Activated naive CD8-positive, alpha-beta T cell treated with anti-CD3 and anti-CD28 coated beads, Interleukin-2, amount 10 ng/mL, durations not matched to agents 7 days and 5 days (primary cell): ENCODE results near the gene PLEKHH3. TPM values are rescaled to one million over a fixed set of nuclear protein-coding genes. Genes with fewer than 3 reads are reported as not detected.

ENCODE experiments used
- ATAC-seq: fragments of 150-1000 bp; cut with Tn5 transposase; one replicate; pipeline ENCODE4 v1.10.0; 2021; ENCODE audit warnings: low read depth, moderate library complexity
- POLR2A ChIA-PET: fragments of 350-600 bp; sonication (Branson Sonifier 250); formaldehyde crosslinking; loops from one replicate; lab custom pipeline; 2021; ENCODE audit warnings: antibody characterized with exemption; lab: Charles Lee
- DNase-seq: peaks from one replicate; pipeline ENCODE4 v3.0.0; 2021
- H3K27ac Mint-ChIP-seq: one replicate; pipeline ENCODE4 v1.8.0; 2022; ENCODE audit warnings: mild to moderate bottlenecking, mixed read lengths
- H3K27me3 Mint-ChIP-seq: one replicate; pipeline ENCODE4 v1.8.0; 2022; ENCODE audit warnings: mild to moderate bottlenecking, moderate library complexity, mixed read lengths
- H3K36me3 Mint-ChIP-seq: one replicate; pipeline ENCODE4 v1.8.0; 2021; ENCODE audit warnings: mild to moderate bottlenecking, mixed read lengths
- H3K4me1 Mint-ChIP-seq: one replicate; pipeline ENCODE4 v1.8.0; 2021; ENCODE audit warnings: mixed read lengths
- H3K4me3 Mint-ChIP-seq: one replicate; pipeline ENCODE4 v1.8.0; 2022; ENCODE audit warnings: mild to moderate bottlenecking, moderate library complexity, mixed read lengths
- H3K9me3 Mint-ChIP-seq: one replicate; pipeline ENCODE4 v1.8.0; 2021; ENCODE audit warnings: mixed read lengths
- total RNA-seq, 2 experiments: library from RNA; stranded (reverse); gene quantifications; one replicate each; pipeline ENCODE4 v1.2.3, GENCODE V29; 2021

Gene PLEKHH3
- total RNA-seq, 2 experiments from 2014 or later, result 0.94 to 1.8 TPM

- DNase-seq (peak; percentile 53), ATAC-seq (no peak)
- peaks cover 1% of the 10 kb centered on the region for H3K36me3 Mint-ChIP-seq
- H3K4me1 Mint-ChIP-seq, result peaks cover 41% of the 10 kb centered on the region
- POLR2A ChIA-PET, result interaction anchor here (0.8 to 2.0 kb wide), 5 partner anchors 17 to 105 kb away, joined by 3 to 7 read pairs (median 5); partner anchors contain the start of genes RETREG3, TUBG1 and VPS25
- H3K27me3 Mint-ChIP-seq, result peaks cover 42% of the 10 kb centered on the region
- H3K9me3 Mint-ChIP-seq, result no peaks in the 10 kb centered on the region
- H3K27ac Mint-ChIP-seq, result no peak overlapping the region
- peak overlapping the region; percentile 70 for H3K4me3 Mint-ChIP-seq
Measured at GRCh38 chr17:42682722-42683403, 6.1 kb upstream of the PLEKHH3 start.

- H3K27ac Mint-ChIP-seq, result no peak within 1 kb of the TSS
- H3K9me3 Mint-ChIP-seq, result no peaks in the 10 kb centered on the region
- peak; percentile 42 for DNase-seq
- peak within 1 kb of the TSS; percentile 70 for H3K4me3 Mint-ChIP-seq
- peaks cover 46% of the 10 kb centered on the region for H3K4me1 Mint-ChIP-seq
- peaks cover 42% of the 10 kb centered on the region for H3K27me3 Mint-ChIP-seq
- ATAC-seq, result no peak
- POLR2A ChIA-PET, result interaction anchor here (2.0 to 2.1 kb wide), 2 partner anchors 73 to 74 kb away, joined by 6 to 16 read pairs; partner anchors contain the start of genes RETREG3 and TUBG1
- H3K36me3 Mint-ChIP-seq, result peaks cover 1% of the 10 kb centered on the region
Measured at GRCh38 chr17:42681976-42682721, 5.4 kb upstream of the PLEKHH3 start, which contains the start of gene CNTNAP1. Gene CNTNAP1, plus strand, starts transcription at chr17:42682531. Its CDS starts 299 bp downstream, at chr17:42682830.

GRCh38 chr17:42680331-42680808, 3.6 kb upstream of the PLEKHH3 start:
- Mint-ChIP-seq H3K4me3 (peak overlapping the region; percentile 65), H3K27ac (peak overlapping the region; percentile 84), H3K27me3 (peaks cover 47% of the 10 kb centered on the region), H3K4me1 (peaks cover 52% of the 10 kb centered on the region), H3K9me3 (no peaks in the 10 kb centered on the region), H3K36me3 (peaks cover 1% of the 10 kb centered on the region)
- no peak for ATAC-seq
- no peak for DNase-seq
- POLR2A ChIA-PET, result interaction anchor here (1.3 to 6.4 kb wide), 5 partner anchors 22 to 144 kb away, joined by 3 to 40 read pairs (median 6); partner anchors contain the start of genes BECN1, PSMC3IP, RETREG3 and TUBG1

- POLR2A ChIA-PET, result interaction anchor here (1.0 to 6.4 kb wide), 10 partner anchors 21 to 322 kb away, joined by 3 to 40 read pairs (median 6); partner anchors contain the start of genes BECN1, MLX, PSMC3IP and RETREG3
- Mint-ChIP-seq H3K36me3 (peaks cover 1% of the 10 kb centered on the region), H3K27me3 (peaks cover 51% of the 10 kb centered on the region), H3K4me3 (peak overlapping the region; percentile 93), H3K4me1 (peaks cover 53% of the 10 kb centered on the region), H3K9me3 (no peaks in the 10 kb centered on the region), H3K27ac (peak overlapping the region; percentile 89)
- peak; percentile 49 for ATAC-seq
- peak; percentile 87 for DNase-seq
Measured at GRCh38 chr17:42679492-42680330, 2.9 kb upstream of the PLEKHH3 start.

GRCh38 chr17:42678951-42679491, 2.2 kb upstream of the PLEKHH3 start:
- peaks cover 1% of the 10 kb centered on the region for H3K36me3 Mint-ChIP-seq
- ATAC-seq (no peak), DNase-seq (peak; percentile 64)
- H3K4me1 Mint-ChIP-seq, result peaks cover 58% of the 10 kb centered on the region
- H3K4me3 Mint-ChIP-seq, result peak overlapping the region; percentile 93
- POLR2A ChIA-PET, result interaction anchor here (1.0 to 6.4 kb wide), 10 partner anchors 20 to 323 kb away, joined by 3 to 40 read pairs (median 4); partner anchors contain the start of genes BECN1, MLX, PSMC3IP and RETREG3
- H3K9me3 Mint-ChIP-seq, result no peaks in the 10 kb centered on the region
- peak overlapping the region; percentile 92 for H3K27ac Mint-ChIP-seq
- peaks cover 52% of the 10 kb centered on the region for H3K27me3 Mint-ChIP-seq

GRCh38 chr17:42677921-42678781, 1.4 kb upstream of the PLEKHH3 start:
- DNase-seq (peak; percentile 90), ATAC-seq (peak; percentile 13)
- Mint-ChIP-seq H3K36me3 (peaks cover 1% of the 10 kb centered on the region), H3K9me3 (no peaks in the 10 kb centered on the region), H3K27me3 (peaks cover 46% of the 10 kb centered on the region), H3K4me3 (peak overlapping the region; percentile 93), H3K27ac (peak overlapping the region; percentile 92), H3K4me1 (peaks cover 52% of the 10 kb centered on the region)
- POLR2A ChIA-PET, result interaction anchor here (1.0 to 6.4 kb wide), 8 partner anchors 69 to 320 kb away, joined by 3 to 40 read pairs (median 6); partner anchors contain the start of genes BECN1, MLX, PSMC3IP and RETREG3

GRCh38 chr17:42677012-42677857, 441 bp upstream of the PLEKHH3 start:
- peaks cover 1% of the 10 kb centered on the region for H3K36me3 Mint-ChIP-seq
- peak overlapping the region; percentile 67 for H3K27ac Mint-ChIP-seq
- ATAC-seq (peak; percentile 84), DNase-seq (peak; percentile 94)
- H3K9me3 Mint-ChIP-seq, result no peaks in the 10 kb centered on the region
- H3K27me3 Mint-ChIP-seq, result peaks cover 46% of the 10 kb centered on the region
- H3K4me3 Mint-ChIP-seq, result peak overlapping the region; percentile 93
- POLR2A ChIA-PET, result interaction anchor here (1.1 to 6.4 kb wide), 6 partner anchors 9 to 123 kb away, joined by 4 to 40 read pairs (median 8); partner anchors contain the start of genes PSMC3IP, RETREG3, TUBG1 and TUBG2
- H3K4me1 Mint-ChIP-seq, result peaks cover 45% of the 10 kb centered on the region

GRCh38 chr17:42675965-42676423, 800 bp downstream of the PLEKHH3 start:
- no peak overlapping the region for H3K27ac Mint-ChIP-seq
- peaks cover 38% of the 10 kb centered on the region for H3K4me1 Mint-ChIP-seq
- ATAC-seq (no peak), DNase-seq (peak; percentile 64)
- H3K4me3 Mint-ChIP-seq, result peak overlapping the region; percentile 84
- H3K36me3 Mint-ChIP-seq, result no peaks in the 10 kb centered on the region
- POLR2A ChIA-PET, result interaction anchor here (1.1 to 6.4 kb wide), 5 partner anchors 8 to 98 kb away, joined by 4 to 40 read pairs (median 5); partner anchors contain the start of genes PSMC3IP, RETREG3, TUBG1 and TUBG2
- H3K27me3 Mint-ChIP-seq, result peaks cover 44% of the 10 kb centered on the region
- no peaks in the 10 kb centered on the region for H3K9me3 Mint-ChIP-seq

GRCh38 chr17:42675348-42675964, 1.3 kb downstream of the PLEKHH3 start:
- Mint-ChIP-seq H3K27ac (no peak overlapping the region), H3K4me1 (peaks cover 36% of the 10 kb centered on the region), H3K4me3 (peak overlapping the region; percentile 25), H3K9me3 (no peaks in the 10 kb centered on the region), H3K36me3 (no peaks in the 10 kb centered on the region), H3K27me3 (peaks cover 47% of the 10 kb centered on the region)
- POLR2A ChIA-PET, result interaction anchor here (1.7 to 6.4 kb wide), 3 partner anchors 17 to 97 kb away, joined by 5 to 40 read pairs (median 40); partner anchors contain the start of genes PSMC3IP, RETREG3, TUBG1 and TUBG2
- DNase-seq (no peak), ATAC-seq (no peak)

- H3K4me3 Mint-ChIP-seq, result peak overlapping the region; percentile 25
- H3K4me1 Mint-ChIP-seq, result peaks cover 36% of the 10 kb centered on the region
- DNase-seq (peak; percentile 33), ATAC-seq (no peak)
- no peaks in the 10 kb centered on the region for H3K9me3 Mint-ChIP-seq
- POLR2A ChIA-PET, result interaction anchor here (1.0 kb wide), 1 partner anchor 66 kb away, joined by 4 read pairs; the partner anchor contains the start of genes RETREG3 and TUBG1
- peaks cover 47% of the 10 kb centered on the region for H3K27me3 Mint-ChIP-seq
- H3K27ac Mint-ChIP-seq, result no peak overlapping the region
- no peaks in the 10 kb centered on the region for H3K36me3 Mint-ChIP-seq
Measured at GRCh38 chr17:42674755-42675347, 1.9 kb downstream of the PLEKHH3 start.
